GM12878 (cell line): Measurements from ENCODE around the gene SPC24. TPM values are rescaled to one million over a fixed set of nuclear protein-coding genes. Genes with fewer than 3 reads are reported as not detected.

Source experiments
- BCL11A ChIP-seq: IDR thresholded peaks from 2 replicates; pipeline ENCODE4 v1.6.1; 2011; ENCODE audit warnings: low read depth, low read length
- KAT2A ChIP-seq: conservative IDR thresholded peaks from 2 replicates; pipeline ENCODE4 v1.6.1; 2011; ENCODE audit warnings: low read depth, low read length; ENCODE audit not compliant: control insufficient read depth
- polyA plus RNA-seq, 11 experiments: library from polyadenylated mRNA; depleted of rRNA in 4 of 11; unstranded in 6 of 11; stranded (reverse) in 5 of 11; fragments of >200 nt; fragmentation: Nextera tagmentation in 4 of 11; fragmentation: Illumina TruSeq in 1 of 11; extraction: Ambion mirVana in 4 of 11; extraction: Trizol in 1 of 11; gene quantifications; 1 replicate in 1 of 11; 2 replicates in 10 of 11; pipeline versions ENCODE4 v1.2.1 to v1.2.3, GENCODE V29; 2011 to 2016; ENCODE audit warnings: inconsistent platforms in 2 of 11, missing spikeins in 2 of 11, low read depth in 1 of 11
- total RNA-seq, 4 experiments: library from RNA; depleted of rRNA in 3 of 4; stranded (reverse); fragments of >200 nt in 3 of 4; fragmentation: Illumina TruSeq in 1 of 4; extraction: Trizol in 1 of 4; gene quantifications; 2 replicates each; pipeline versions ENCODE4 v1.2.1 to v1.2.3, GENCODE V29; 2013 to 2021
- TF ChIP-seq, protein P1 (sequence below): IDR thresholded peaks from 2 replicates; pipeline ENCODE4 v1.6.1; 2011; ENCODE audit warnings: borderline replicate concordance, low read depth, mild to moderate bottlenecking, moderate library complexity, low read length; ENCODE audit not compliant: insufficient read depth, poor library complexity, severe bottlenecking
- TF ChIP-seq, protein P2 (sequence below): IDR thresholded peaks from 2 replicates; pipeline ENCODE4 v1.6.1; 2012; ENCODE audit warnings: improper control_type of control experiment, low read depth, low read length; ENCODE audit not compliant: insufficient replicate concordance

SPC24 gene
- total and polyA plus RNA-seq, 10 of the 15 experiments (the other 5 are each of a cell fraction or from before 2014, with no cell fraction given): 9.4 to 72.6 (median 40.7) TPM

GRCh38 chr19:11136400-11137101 lies 19.0 kb downstream of the SPC24 start (continued):
- TF ChIP-seq, protein P1, sequence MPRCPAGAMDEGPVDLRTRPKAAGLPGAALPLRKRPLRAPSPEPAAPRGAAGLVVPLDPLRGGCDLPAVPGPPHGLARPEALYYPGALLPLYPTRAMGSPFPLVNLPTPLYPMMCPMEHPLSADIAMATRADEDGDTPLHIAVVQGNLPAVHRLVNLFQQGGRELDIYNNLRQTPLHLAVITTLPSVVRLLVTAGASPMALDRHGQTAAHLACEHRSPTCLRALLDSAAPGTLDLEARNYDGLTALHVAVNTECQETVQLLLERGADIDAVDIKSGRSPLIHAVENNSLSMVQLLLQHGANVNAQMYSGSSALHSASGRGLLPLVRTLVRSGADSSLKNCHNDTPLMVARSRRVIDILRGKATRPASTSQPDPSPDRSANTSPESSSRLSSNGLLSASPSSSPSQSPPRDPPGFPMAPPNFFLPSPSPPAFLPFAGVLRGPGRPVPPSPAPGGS: no peak
- TF ChIP-seq BCL11A (no peak), KAT2A (no peak)
- TF ChIP-seq, protein P2, sequence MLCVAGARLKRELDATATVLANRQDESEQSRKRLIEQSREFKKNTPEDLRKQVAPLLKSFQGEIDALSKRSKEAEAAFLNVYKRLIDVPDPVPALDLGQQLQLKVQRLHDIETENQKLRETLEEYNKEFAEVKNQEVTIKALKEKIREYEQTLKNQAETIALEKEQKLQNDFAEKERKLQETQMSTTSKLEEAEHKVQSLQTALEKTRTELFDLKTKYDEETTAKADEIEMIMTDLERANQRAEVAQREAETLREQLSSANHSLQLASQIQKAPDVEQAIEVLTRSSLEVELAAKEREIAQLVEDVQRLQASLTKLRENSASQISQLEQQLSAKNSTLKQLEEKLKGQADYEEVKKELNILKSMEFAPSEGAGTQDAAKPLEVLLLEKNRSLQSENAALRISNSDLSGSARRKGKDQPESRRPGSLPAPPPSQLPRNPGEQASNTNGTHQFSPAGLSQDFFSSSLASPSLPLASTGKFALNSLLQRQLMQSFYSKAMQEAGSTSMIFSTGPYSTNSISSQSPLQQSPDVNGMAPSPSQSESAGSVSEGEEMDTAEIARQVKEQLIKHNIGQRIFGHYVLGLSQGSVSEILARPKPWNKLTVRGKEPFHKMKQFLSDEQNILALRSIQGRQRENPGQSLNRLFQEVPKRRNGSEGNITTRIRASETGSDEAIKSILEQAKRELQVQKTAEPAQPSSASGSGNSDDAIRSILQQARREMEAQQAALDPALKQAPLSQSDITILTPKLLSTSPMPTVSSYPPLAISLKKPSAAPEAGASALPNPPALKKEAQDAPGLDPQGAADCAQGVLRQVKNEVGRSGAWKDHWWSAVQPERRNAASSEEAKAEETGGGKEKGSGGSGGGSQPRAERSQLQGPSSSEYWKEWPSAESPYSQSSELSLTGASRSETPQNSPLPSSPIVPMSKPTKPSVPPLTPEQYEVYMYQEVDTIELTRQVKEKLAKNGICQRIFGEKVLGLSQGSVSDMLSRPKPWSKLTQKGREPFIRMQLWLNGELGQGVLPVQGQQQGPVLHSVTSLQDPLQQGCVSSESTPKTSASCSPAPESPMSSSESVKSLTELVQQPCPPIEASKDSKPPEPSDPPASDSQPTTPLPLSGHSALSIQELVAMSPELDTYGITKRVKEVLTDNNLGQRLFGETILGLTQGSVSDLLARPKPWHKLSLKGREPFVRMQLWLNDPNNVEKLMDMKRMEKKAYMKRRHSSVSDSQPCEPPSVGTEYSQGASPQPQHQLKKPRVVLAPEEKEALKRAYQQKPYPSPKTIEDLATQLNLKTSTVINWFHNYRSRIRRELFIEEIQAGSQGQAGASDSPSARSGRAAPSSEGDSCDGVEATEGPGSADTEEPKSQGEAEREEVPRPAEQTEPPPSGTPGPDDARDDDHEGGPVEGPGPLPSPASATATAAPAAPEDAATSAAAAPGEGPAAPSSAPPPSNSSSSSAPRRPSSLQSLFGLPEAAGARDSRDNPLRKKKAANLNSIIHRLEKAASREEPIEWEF: no peak
- TF ChIP-seq, all 136 proteins: peak for 0
